ENCODE data around the gene FUT8.

The FUT8 gene

GRCh38 chr14:65387628-65388027 lies 24.9 kb upstream of the FUT8 start:
- Histone ChIP-seq H3K4me3 (ENCODE audit: low read depth in 1 of 2, low read length in 2 of 2) (no peak overlapping the region), H3K27me3 (ENCODE audit: insufficient read depth, low read length, poor library complexity) (no peaks in the 10 kb centered on the region), H3K9ac (ENCODE audit: low read depth, low read length) (no peak overlapping the region), H3K9me3 (ENCODE audit: insufficient read depth, low read length, severe bottlenecking) (no peaks in the 10 kb centered on the region), H3K4me2 (ENCODE audit: insufficient read depth, low read length) (no peak overlapping the region), H3K79me2 (ENCODE audit: insufficient read depth, low read length) (no peaks in the 10 kb centered on the region), H4K20me1 (ENCODE audit: insufficient read depth, low read length) (no peaks in the 10 kb centered on the region), H3K36me3 (ENCODE audit: insufficient read depth, low read length) (no peaks in the 10 kb centered on the region), H2AFZ (ENCODE audit: low read depth, low read length) (no peak overlapping the region), H3K4me1 (ENCODE audit: insufficient read depth, low read length) (no peaks in the 10 kb centered on the region), H3K27ac (ENCODE audit: low read length) (no peak overlapping the region)
- DNase-seq (no peak), ATAC-seq (ENCODE audit: insufficient read depth, low read depth) (no peak)
- no peak for TF ChIP-seq CTCF (IDR thresholded peaks at IDR 0.05; ENCODE audit: borderline replicate concordance, extremely low read depth, low read length, poor library complexity, severe bottlenecking)
- TF ChIP-seq EZH2 (IDR thresholded peaks at IDR 0.05; ENCODE audit: borderline replicate concordance, low read depth, low read length, severe bottlenecking): no peak

GRCh38 chr14:65392296-65392695 lies 20.2 kb upstream of the FUT8 start:
- DNase-seq (no peak), ATAC-seq (ENCODE audit: insufficient read depth, low read depth) (no peak)
- H4K20me1 ChIP-seq (ENCODE audit: insufficient read depth, low read length): no peaks in the 10 kb centered on the region

GRCh38 chr14:65396082-65396910 lies 16.2 kb upstream of the FUT8 start:
- Histone ChIP-seq H3K27me3 (ENCODE audit: insufficient read depth, low read length, poor library complexity) (no peaks in the 10 kb centered on the region), H3K4me3 (ENCODE audit: low read depth in 1 of 2, low read length in 2 of 2) (no peak overlapping the region), H3K79me2 (ENCODE audit: insufficient read depth, low read length) (no peaks in the 10 kb centered on the region), H2AFZ (ENCODE audit: low read depth, low read length) (no peak overlapping the region), H3K9ac (ENCODE audit: low read depth, low read length) (no peak overlapping the region), H3K4me1 (ENCODE audit: insufficient read depth, low read length) (no peaks in the 10 kb centered on the region), H3K27ac (ENCODE audit: low read length) (no peak overlapping the region), H3K9me3 (ENCODE audit: insufficient read depth, low read length, severe bottlenecking) (peaks cover 20% of the 10 kb centered on the region), H3K4me2 (ENCODE audit: insufficient read depth, low read length) (no peak overlapping the region), H4K20me1 (ENCODE audit: insufficient read depth, low read length) (no peaks in the 10 kb centered on the region), H3K36me3 (ENCODE audit: insufficient read depth, low read length) (no peaks in the 10 kb centered on the region)
- TF ChIP-seq CTCF (IDR thresholded peaks at IDR 0.05; ENCODE audit: borderline replicate concordance, extremely low read depth, low read length, poor library complexity, severe bottlenecking): no peak
- no peak for TF ChIP-seq EZH2 (IDR thresholded peaks at IDR 0.05; ENCODE audit: borderline replicate concordance, low read depth, low read length, severe bottlenecking)
- ATAC-seq (ENCODE audit: insufficient read depth, low read depth) (no peak), DNase-seq (no peak)

More at GRCh38 chr14:65392296-65392695, 20.2 kb upstream of the FUT8 start:
- H2AFZ ChIP-seq (ENCODE audit: low read depth, low read length): no peak overlapping the region
- no peaks in the 10 kb centered on the region for H3K27me3 ChIP-seq (ENCODE audit: insufficient read depth, low read length, poor library complexity)
- no peak overlapping the region for H3K27ac ChIP-seq (ENCODE audit: low read length)
- H3K9me3 ChIP-seq (ENCODE audit: insufficient read depth, low read length, severe bottlenecking): peaks cover 20% of the 10 kb centered on the region
- H3K4me3 ChIP-seq (ENCODE audit: low read depth in 1 of 2, low read length in 2 of 2): no peak overlapping the region
- H3K9ac ChIP-seq (ENCODE audit: low read depth, low read length): no peak overlapping the region
- no peaks in the 10 kb centered on the region for H3K4me1 ChIP-seq (ENCODE audit: insufficient read depth, low read length)
- no peaks in the 10 kb centered on the region for H3K36me3 ChIP-seq (ENCODE audit: insufficient read depth, low read length)
- no peak overlapping the region for H3K4me2 ChIP-seq (ENCODE audit: insufficient read depth, low read length)
- H3K79me2 ChIP-seq (ENCODE audit: insufficient read depth, low read length): no peaks in the 10 kb centered on the region
- TF ChIP-seq CTCF (IDR thresholded peaks at IDR 0.05; ENCODE audit: borderline replicate concordance, extremely low read depth, low read length, poor library complexity, severe bottlenecking) (no peak), EZH2 (IDR thresholded peaks at IDR 0.05; ENCODE audit: borderline replicate concordance, low read depth, low read length, severe bottlenecking) (no peak)

All from DND-41 (cell line).